Measurements from ENCODE around the gene GABARAP. TPM values are rescaled to one million over a fixed set of nuclear protein-coding genes. Genes with fewer than 3 reads are reported as not detected.
A peak's percentile ranks its signal among the peaks of the same experiment; 100 is the strongest.

GABARAP gene
- total RNA-seq, 3 donors from 2014 or later (not counting 1 experiment from before 2014, with no cell fraction given): 256 to 277 (median 276) TPM

GRCh38 chr17:7214300-7215135 lies 27.7 kb downstream of the GABARAP start:
- Histone ChIP-seq H3K9me3 (ENCODE audit: control insufficient read depth, insufficient read depth, low read length) (no peaks in the 10 kb centered on the region), H3K4me1 (ENCODE audit: control insufficient read depth, insufficient read depth, low read length) (peaks cover 41% of the 10 kb centered on the region)

GRCh38 chr17:7213895-7214299 lies 28.4 kb downstream of the GABARAP start:
- ATAC-seq (peak in 2 of 3 donors; percentile 0 to 1), DNase-seq (peak in 1 of 2 donors; percentile 94)
- Mint-ChIP-seq H3K9me3 (no peaks in the 10 kb centered on the region), H3K36me3 (no peaks in the 10 kb centered on the region), H3K4me1 (peaks cover 16 to 42% of the 10 kb centered on the region in 2 donors), H3K27me3 (ENCODE audit: low read depth in 2 of 2) (peaks cover 7 to 16% of the 10 kb centered on the region in 2 donors), H3K4me3 (peak overlapping the region; percentile 89), H3K27ac (peak overlapping the region; percentile 87 to 99)
- WGBS (ENCODE audit: insufficient coverage): 4% methylated on average over 15 of the region's 15 CpGs
- Histone ChIP-seq H3K27me3 (ENCODE audit: control insufficient read depth, insufficient read depth, low read length) (no peaks in the 10 kb centered on the region), H3K27ac (ENCODE audit: low read length) (peak overlapping the region; percentile 67), H3K36me3 (ENCODE audit: control insufficient read depth, insufficient read depth, low read length) (no peaks in the 10 kb centered on the region), H3K9me3 (ENCODE audit: control insufficient read depth, insufficient read depth, low read length) (no peaks in the 10 kb centered on the region), H3K4me3 (ENCODE audit: low read length) (peak overlapping the region; percentile 34), H3K4me1 (ENCODE audit: control insufficient read depth, insufficient read depth, low read length) (peaks cover 35% of the 10 kb centered on the region)
- TF ChIP-seq CTCF (IDR thresholded peaks at IDR 0.05): no peak
- intact Hi-C loops (cut with micrococcal nuclease): loop anchor here (1.0 to 10.0 kb wide), 3 partner anchors 9 to 471 kb away; partner anchors contain the start of genes DVL2, TP53 and WRAP53

More at GRCh38 chr17:7214300-7215135, 27.7 kb downstream of the GABARAP start:
- peaks cover 18 to 48% of the 10 kb centered on the region in 2 donors for H3K4me1 Mint-ChIP-seq
- DNase-seq (peak; percentile 97 to 98), ATAC-seq (peak; percentile 86 to 97 (median 87))
- H3K4me3 Mint-ChIP-seq: peak overlapping the region; percentile 89
- WGBS (ENCODE audit: insufficient coverage): under 1% methylated on average over 45 of the region's 45 CpGs
- H3K27me3 ChIP-seq (ENCODE audit: control insufficient read depth, insufficient read depth, low read length): no peaks in the 10 kb centered on the region
- peak; percentile 18 for TF ChIP-seq CTCF (IDR thresholded peaks at IDR 0.05)
- no peaks in the 10 kb centered on the region for H3K36me3 Mint-ChIP-seq
- no peaks in the 10 kb centered on the region for H3K36me3 ChIP-seq (ENCODE audit: control insufficient read depth, insufficient read depth, low read length)
- H3K9me3 Mint-ChIP-seq: no peaks in the 10 kb centered on the region
- H3K27me3 Mint-ChIP-seq (ENCODE audit: low read depth in 2 of 2): peaks cover 7 to 16% of the 10 kb centered on the region in 2 donors
- H3K27ac ChIP-seq (ENCODE audit: low read length): peak overlapping the region; percentile 67
- H3K4me3 ChIP-seq (ENCODE audit: low read length): peak overlapping the region; percentile 34
- intact Hi-C loops (cut with micrococcal nuclease): loop anchor here (1.0 to 10.0 kb wide), 4 partner anchors 9 to 470 kb away; partner anchors contain the start of genes CTDNEP1, DVL2, ELP5 and TP53
- H3K27ac Mint-ChIP-seq: peak overlapping the region; percentile 87 to 99

GRCh38 chr17:7211491-7212273 lies 30.6 kb downstream of the GABARAP start:
- DNase-seq (no peak), ATAC-seq (no peak)
- peaks cover 7 to 16% of the 10 kb centered on the region in 2 donors for H3K27me3 Mint-ChIP-seq (ENCODE audit: low read depth in 2 of 2)
- Histone ChIP-seq H3K36me3 (ENCODE audit: control insufficient read depth, insufficient read depth, low read length) (no peaks in the 10 kb centered on the region), H3K4me3 (ENCODE audit: low read length) (no peak overlapping the region), H3K27ac (ENCODE audit: low read length) (no peak overlapping the region), H3K27me3 (ENCODE audit: control insufficient read depth, insufficient read depth, low read length) (no peaks in the 10 kb centered on the region), H3K9me3 (ENCODE audit: control insufficient read depth, insufficient read depth, low read length) (no peaks in the 10 kb centered on the region), H3K4me1 (ENCODE audit: control insufficient read depth, insufficient read depth, low read length) (peaks cover 23% of the 10 kb centered on the region)
- no peak for TF ChIP-seq CTCF (IDR thresholded peaks at IDR 0.05)
- H3K4me3 Mint-ChIP-seq: no peak overlapping the region
- intact Hi-C loops (cut with micrococcal nuclease): loop anchor here (10.0 kb wide), 1 partner anchor 473 kb away; the partner anchor contains the start of genes TP53 and WRAP53
- WGBS (ENCODE audit: insufficient coverage): 66% methylated on average over 22 of the region's 37 CpGs
- H3K4me1 Mint-ChIP-seq: peaks cover 16 to 31% of the 10 kb centered on the region in 2 donors
- no peaks in the 10 kb centered on the region for H3K36me3 Mint-ChIP-seq
- H3K27ac Mint-ChIP-seq: peak overlapping the region; percentile 27 to 45
- H3K9me3 Mint-ChIP-seq: no peaks in the 10 kb centered on the region
